ENCODE data around the gene DUSP15. TPM values are rescaled to one million over a fixed set of nuclear protein-coding genes. Genes with fewer than 3 reads are reported as not detected.

The DUSP15 gene
- total RNA-seq, 1 donor from 2014 or later = 5.1 TPM

GRCh38 chr20:31835554-31835953, 34.8 kb downstream of the DUSP15 start:
- Histone ChIP-seq H3K9me3 (replicated peaks) (no peaks in the 10 kb centered on the region), H3K4me3 (no peak overlapping the region), H3K27me3 (ENCODE audit: low read depth) (no peaks in the 10 kb centered on the region), H3K27ac (replicated peaks) (peak overlapping the region; percentile 42), H3K4me1 (peaks cover 46% of the 10 kb centered on the region), H3K36me3 (no peaks in the 10 kb centered on the region)
- intact Hi-C loops (cut with micrococcal nuclease) = no loop called here
- no peak for TF ChIP-seq CTCF (IDR thresholded peaks at IDR 0.05; ENCODE audit: borderline replicate concordance)
- DNase-seq = no peak

- Histone ChIP-seq H3K4me3 (no peak overlapping the region), H3K9me3 (replicated peaks) (no peaks in the 10 kb centered on the region), H3K36me3 (no peaks in the 10 kb centered on the region), H3K4me1 (peaks cover 40% of the 10 kb centered on the region), H3K27me3 (ENCODE audit: low read depth) (no peaks in the 10 kb centered on the region), H3K27ac (replicated peaks) (peak overlapping the region; percentile 33)
- DNase-seq = no peak
- TF ChIP-seq CTCF (IDR thresholded peaks at IDR 0.05; ENCODE audit: borderline replicate concordance) = no peak
- intact Hi-C loops (cut with micrococcal nuclease) = no loop called here
Observed at GRCh38 chr20:31833931-31834521, 36.3 kb downstream of the DUSP15 start.

- H3K27ac ChIP-seq (replicated peaks) = peak overlapping the region; percentile 33
- DNase-seq = peak; percentile 65
- H3K27me3 ChIP-seq (ENCODE audit: low read depth) = no peaks in the 10 kb centered on the region
- peak; percentile 88 for TF ChIP-seq CTCF (IDR thresholded peaks at IDR 0.05; ENCODE audit: borderline replicate concordance)
- intact Hi-C loops (cut with micrococcal nuclease) = no loop called here
- peaks cover 33% of the 10 kb centered on the region for H3K4me1 ChIP-seq
- no peaks in the 10 kb centered on the region for H3K36me3 ChIP-seq
- H3K4me3 ChIP-seq = no peak overlapping the region
- no peaks in the 10 kb centered on the region for H3K9me3 ChIP-seq (replicated peaks)
Observed at GRCh38 chr20:31833130-31833930, 37.0 kb downstream of the DUSP15 start.

- Histone ChIP-seq H3K27ac (replicated peaks) (no peak overlapping the region), H3K4me3 (no peak overlapping the region), H3K27me3 (ENCODE audit: low read depth) (no peaks in the 10 kb centered on the region), H3K9me3 (replicated peaks) (no peaks in the 10 kb centered on the region), H3K4me1 (peaks cover 18% of the 10 kb centered on the region), H3K36me3 (no peaks in the 10 kb centered on the region)
- intact Hi-C loops (cut with micrococcal nuclease) = no loop called here
- no peak for TF ChIP-seq CTCF (IDR thresholded peaks at IDR 0.05; ENCODE audit: borderline replicate concordance)
- no peak for DNase-seq
Observed at GRCh38 chr20:31831771-31832306, 38.5 kb downstream of the DUSP15 start.

- no peak overlapping the region for H3K4me3 ChIP-seq
- H3K27me3 ChIP-seq (ENCODE audit: low read depth) = no peaks in the 10 kb centered on the region
- no peaks in the 10 kb centered on the region for H3K36me3 ChIP-seq
- intact Hi-C loops (cut with micrococcal nuclease) = no loop called here
- no peaks in the 10 kb centered on the region for H3K9me3 ChIP-seq (replicated peaks)
- H3K4me1 ChIP-seq = peaks cover 12% of the 10 kb centered on the region
- DNase-seq = no peak
- H3K27ac ChIP-seq (replicated peaks) = no peak overlapping the region
- no peak for TF ChIP-seq CTCF (IDR thresholded peaks at IDR 0.05; ENCODE audit: borderline replicate concordance)
Observed at GRCh38 chr20:31831211-31831610, 39.1 kb downstream of the DUSP15 start.

Measured in left ventricle myocardium inferior (tissue), 1 donor.